Nephron (organoid): ENCODE measurements around the gene CFL1.
A peak's percentile ranks its signal among the peaks of the same experiment; 100 is the strongest.
"Not testable (repeated sequence)": the region's sequence is repeated elsewhere in the genome, so short reads cannot be mapped to it uniquely, and the experiment has no call there.

Experiments
- H3K27ac Mint-ChIP-seq, 3 experiments: 2 replicates each; pipeline ENCODE4 v1.8.0; 2020; ENCODE audit warnings: mixed read lengths in 3 of 3, mild to moderate bottlenecking in 2 of 3, moderate library complexity in 1 of 3
- H3K27me3 Mint-ChIP-seq: 2 replicates; pipeline ENCODE4 v1.8.0; 2021; ENCODE audit warnings: low read depth, mild to moderate bottlenecking, moderate library complexity, mixed read lengths
- H3K36me3 Mint-ChIP-seq: 2 replicates; pipeline ENCODE4 v1.8.0; 2020; ENCODE audit warnings: low read depth, mixed read lengths
- H3K4me1 Mint-ChIP-seq: 2 replicates; pipeline ENCODE4 v1.8.0; 2020; ENCODE audit warnings: mixed read lengths
- H3K4me3 Mint-ChIP-seq, 3 experiments: 2 replicates each; pipeline ENCODE4 v1.8.0; 2020; ENCODE audit warnings: mild to moderate bottlenecking in 3 of 3, mixed read lengths in 3 of 3, moderate library complexity in 2 of 3
- H3K9me3 Mint-ChIP-seq: 2 replicates; pipeline ENCODE4 v1.8.0; 2020; ENCODE audit warnings: mixed read lengths
- TF ChIP-seq, protein P1 (sequence below), 3 experiments: fragments of 200-600 bp; sonication (generic); IDR thresholded peaks; one replicate each; pipeline ENCODE4 v1.5.0; 2021; ENCODE audit warnings: antibody characterized with exemption in 3 of 3; ENCODE audit not compliant: unreplicated experiment in 3 of 3

The CFL1 gene

DNA sequence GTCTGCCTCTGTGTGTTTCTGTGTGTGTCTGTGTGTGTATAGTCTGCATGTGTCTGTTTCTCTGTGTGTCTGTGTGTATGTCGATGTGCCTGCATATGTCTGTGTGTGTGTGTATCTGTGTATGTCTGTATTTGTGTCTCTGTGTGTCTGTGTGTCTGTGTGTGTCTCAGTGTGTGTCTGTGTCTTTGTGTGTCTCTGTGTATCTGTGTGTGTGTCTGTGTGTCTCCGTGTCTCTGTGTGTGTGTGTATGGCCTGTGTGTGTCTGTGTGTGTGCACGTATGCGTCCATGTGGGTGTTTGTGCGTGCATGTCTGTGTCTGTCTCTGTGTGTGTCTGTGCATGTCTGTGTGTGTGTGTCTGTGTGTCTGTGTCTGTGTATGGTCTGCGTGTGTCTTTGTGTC is 23.8 kb downstream of the CFL1 start:
- no peaks in the 10 kb centered on the region for H3K9me3 Mint-ChIP-seq

DNA sequence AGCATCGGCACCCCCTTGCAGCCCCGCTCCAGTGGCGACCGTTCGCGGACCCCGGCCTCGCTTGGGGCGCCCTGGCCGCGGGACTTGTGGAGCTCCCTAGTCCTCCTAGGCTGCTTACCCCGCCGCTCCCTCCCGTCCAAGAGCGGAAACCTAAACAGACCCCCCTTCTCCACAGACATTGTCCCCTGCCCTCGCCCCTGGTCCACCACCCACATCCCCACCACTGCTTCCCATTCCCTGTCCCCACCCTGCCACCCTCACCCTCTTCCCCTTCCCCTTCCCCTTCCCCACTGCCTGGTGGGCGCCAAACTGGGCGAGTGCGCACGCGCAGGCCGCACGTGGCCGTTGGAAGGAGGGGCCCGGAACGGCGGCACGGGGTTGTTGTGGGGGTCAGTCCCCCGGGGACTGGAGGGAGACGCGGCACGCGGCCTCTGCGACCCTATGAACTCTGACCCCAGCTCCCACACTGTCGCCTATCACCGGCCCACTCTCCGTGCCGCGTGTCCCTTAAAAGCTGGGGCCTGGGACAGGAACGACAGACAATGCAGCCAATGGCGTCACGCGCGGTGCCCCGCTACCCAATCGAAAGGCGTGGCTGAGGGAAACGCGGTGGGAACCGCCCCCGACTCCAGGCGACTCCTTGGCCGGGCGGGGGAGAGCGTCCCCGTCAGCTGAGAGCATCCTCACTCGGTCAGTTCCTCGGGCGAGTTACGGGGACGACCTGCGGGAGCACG is 24.5 kb downstream of the CFL1 start, which contains the start of gene SNX32:
SNX32 (plus strand) TSS at position 667 of the 734 bp plus-strand sequence. CDS start 103 bp downstream, outside the sequence.
- TF ChIP-seq, protein P1, sequence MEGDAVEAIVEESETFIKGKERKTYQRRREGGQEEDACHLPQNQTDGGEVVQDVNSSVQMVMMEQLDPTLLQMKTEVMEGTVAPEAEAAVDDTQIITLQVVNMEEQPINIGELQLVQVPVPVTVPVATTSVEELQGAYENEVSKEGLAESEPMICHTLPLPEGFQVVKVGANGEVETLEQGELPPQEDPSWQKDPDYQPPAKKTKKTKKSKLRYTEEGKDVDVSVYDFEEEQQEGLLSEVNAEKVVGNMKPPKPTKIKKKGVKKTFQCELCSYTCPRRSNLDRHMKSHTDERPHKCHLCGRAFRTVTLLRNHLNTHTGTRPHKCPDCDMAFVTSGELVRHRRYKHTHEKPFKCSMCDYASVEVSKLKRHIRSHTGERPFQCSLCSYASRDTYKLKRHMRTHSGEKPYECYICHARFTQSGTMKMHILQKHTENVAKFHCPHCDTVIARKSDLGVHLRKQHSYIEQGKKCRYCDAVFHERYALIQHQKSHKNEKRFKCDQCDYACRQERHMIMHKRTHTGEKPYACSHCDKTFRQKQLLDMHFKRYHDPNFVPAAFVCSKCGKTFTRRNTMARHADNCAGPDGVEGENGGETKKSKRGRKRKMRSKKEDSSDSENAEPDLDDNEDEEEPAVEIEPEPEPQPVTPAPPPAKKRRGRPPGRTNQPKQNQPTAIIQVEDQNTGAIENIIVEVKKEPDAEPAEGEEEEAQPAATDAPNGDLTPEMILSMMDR (IDR thresholded peaks at IDR 0.05; ENCODE audit: unreplicated experiment in 3 of 3): no peak
- Mint-ChIP-seq H3K27ac (peak within 1 kb of the TSS in 1 of 3 experiments; percentile 64), H3K36me3 (no peaks in the 10 kb centered on the region), H3K4me1 (peaks cover 15% of the 10 kb centered on the region), H3K4me3 (no peak within 1 kb of the TSS), H3K9me3 (no peaks in the 10 kb centered on the region), H3K27me3 (peaks cover 7% of the 10 kb centered on the region)

More for the DNA sequence above, 23.8 kb downstream of the CFL1 start:
- Mint-ChIP-seq H3K27me3 (peaks cover 7% of the 10 kb centered on the region), H3K4me1 (peaks cover 15% of the 10 kb centered on the region), H3K36me3 (no peaks in the 10 kb centered on the region), H3K27ac (no peak overlapping the region), H3K4me3 (no peak overlapping the region)
- TF ChIP-seq, protein P1 (IDR thresholded peaks at IDR 0.05; ENCODE audit: unreplicated experiment in 3 of 3): no peak

DNA sequence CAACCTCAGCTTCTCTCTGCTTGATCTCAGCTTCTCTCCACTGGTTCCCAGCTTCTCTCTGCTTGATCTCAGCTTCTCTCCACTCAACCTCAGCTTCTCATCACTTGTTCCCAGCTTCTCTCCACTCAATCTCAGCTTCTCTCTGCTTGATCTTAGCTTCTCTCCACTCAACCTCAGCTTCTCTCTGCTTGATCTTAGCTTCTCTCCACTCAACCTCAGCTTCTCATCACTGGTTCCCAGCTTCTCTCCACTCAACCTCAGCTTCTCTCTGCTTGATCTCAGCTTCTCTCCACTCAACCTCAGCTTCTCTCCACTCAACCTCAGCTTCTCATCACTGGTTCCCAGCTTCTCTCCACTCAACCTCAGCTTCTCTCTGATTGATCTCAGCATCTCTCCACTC is 25.7 kb downstream of the CFL1 start:
- H3K9me3 Mint-ChIP-seq, H3K27me3 Mint-ChIP-seq, H3K36me3 Mint-ChIP-seq, H3K27ac Mint-ChIP-seq: not testable (repeated sequence)
- H3K4me3 Mint-ChIP-seq: peak overlapping the region; percentile 16 to 70 (median 58)
- H3K4me1 Mint-ChIP-seq: peaks cover 15% of the 10 kb centered on the region

DNA sequence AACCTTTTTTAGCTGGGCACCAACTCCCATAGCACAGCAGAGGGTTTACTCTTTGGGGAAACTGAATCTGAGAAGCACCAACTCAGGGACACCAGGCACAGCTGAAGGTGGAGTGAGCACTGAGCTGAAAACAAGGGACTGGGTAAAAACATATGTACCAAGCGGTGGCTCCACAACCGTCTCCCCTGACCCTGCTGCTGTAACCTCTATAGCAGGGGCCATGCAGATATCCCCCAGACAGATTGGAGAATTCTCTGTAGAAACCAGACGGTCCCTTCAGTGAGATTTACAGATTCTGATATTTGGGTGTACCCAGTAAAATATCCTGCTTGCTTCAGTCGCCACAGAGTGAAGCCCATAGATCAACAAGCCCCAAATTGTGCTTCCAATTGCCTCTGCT is 28.5 kb downstream of the CFL1 start:
- Mint-ChIP-seq H3K4me3 (peak overlapping the region in 1 of 3 experiments; percentile 10), H3K27me3 (peaks cover 7% of the 10 kb centered on the region), H3K27ac (no peak overlapping the region), H3K4me1 (peaks cover 15% of the 10 kb centered on the region), H3K9me3 (no peaks in the 10 kb centered on the region), H3K36me3 (no peaks in the 10 kb centered on the region)
- TF ChIP-seq, protein P1 (IDR thresholded peaks at IDR 0.05; ENCODE audit: unreplicated experiment in 3 of 3): no peak

DNA sequence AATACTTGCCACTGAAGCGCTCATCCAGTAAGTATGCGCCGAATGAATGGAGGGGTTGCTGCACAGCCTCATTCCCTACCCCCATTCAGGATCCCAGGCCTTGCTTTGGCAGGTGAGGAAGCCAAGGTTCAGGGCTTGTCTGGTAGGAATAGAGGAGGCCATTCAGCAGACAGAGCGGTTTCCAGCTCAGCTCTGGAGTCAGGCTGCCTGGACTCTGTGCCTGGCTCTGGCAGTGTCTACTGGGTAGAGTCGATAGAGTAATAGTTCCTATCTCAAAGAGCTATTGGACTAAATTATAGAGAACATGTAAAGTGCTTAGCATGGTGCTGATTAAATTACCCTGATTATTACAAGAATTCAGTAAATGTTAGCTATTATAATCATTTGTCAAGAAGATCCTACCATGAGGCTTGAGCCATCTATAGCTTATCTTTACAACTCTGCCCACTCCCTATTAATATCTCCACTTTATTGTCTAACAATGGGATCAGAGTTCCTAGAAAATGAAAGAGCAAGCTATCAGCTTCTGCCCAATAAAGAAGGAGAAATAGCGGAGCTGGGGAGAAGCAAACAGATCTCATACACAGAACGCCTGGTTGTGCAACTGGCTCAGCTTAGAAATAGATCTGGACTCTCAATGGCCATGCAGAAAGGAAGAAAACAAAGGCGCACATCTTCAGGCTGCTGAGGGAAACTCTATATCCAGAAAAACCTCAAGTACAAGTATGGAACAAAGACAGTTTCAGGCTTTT is 30.8 kb downstream of the CFL1 start:
- H3K27me3 Mint-ChIP-seq: peaks cover 3% of the 10 kb centered on the region
- H3K4me3 Mint-ChIP-seq: no peak overlapping the region
- TF ChIP-seq, protein P1 (IDR thresholded peaks at IDR 0.05; ENCODE audit: unreplicated experiment in 3 of 3): no peak
- H3K27ac Mint-ChIP-seq: no peak overlapping the region
- no peaks in the 10 kb centered on the region for H3K9me3 Mint-ChIP-seq
- H3K36me3 Mint-ChIP-seq: no peaks in the 10 kb centered on the region
- peaks cover 8% of the 10 kb centered on the region for H3K4me1 Mint-ChIP-seq

DNA sequence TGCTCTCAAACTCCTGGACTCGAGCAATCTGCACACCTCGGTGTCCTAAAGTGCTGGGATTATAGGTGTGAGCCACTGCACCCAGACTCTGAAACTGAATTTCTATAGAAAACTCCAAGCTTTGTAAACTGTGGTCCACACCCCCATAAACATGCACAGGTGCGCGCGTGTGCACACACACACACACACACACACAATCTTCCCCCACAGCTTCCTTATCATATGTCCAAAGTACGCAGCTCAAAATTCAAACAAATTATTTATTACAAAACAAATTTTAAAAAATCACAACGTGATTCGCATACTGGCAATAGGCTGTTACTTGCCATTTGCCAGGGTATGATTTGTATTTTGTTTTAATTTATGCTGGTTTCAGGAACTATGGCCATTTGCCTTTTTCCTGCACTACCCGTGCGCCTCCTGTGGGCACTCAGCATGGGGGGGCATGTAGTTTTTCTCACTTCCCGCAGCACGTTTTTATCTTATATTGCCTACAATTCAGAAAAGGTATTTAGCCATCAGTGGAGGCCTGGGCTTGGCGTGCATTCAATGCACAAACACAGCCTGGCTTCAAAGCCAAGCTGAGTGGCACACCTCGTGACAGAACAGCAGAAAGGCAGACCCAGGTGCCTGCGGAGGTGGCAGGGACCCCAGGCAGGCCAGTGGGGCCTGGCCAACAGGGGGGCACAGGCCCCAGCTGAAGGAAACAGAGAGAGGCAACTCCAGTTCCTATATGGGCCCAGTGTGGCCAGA is 35.0 kb downstream of the CFL1 start:
- H3K36me3 Mint-ChIP-seq: no peaks in the 10 kb centered on the region
- no peaks in the 10 kb centered on the region for H3K27me3 Mint-ChIP-seq
- no peaks in the 10 kb centered on the region for H3K9me3 Mint-ChIP-seq
- H3K4me3 Mint-ChIP-seq: no peak overlapping the region
- H3K27ac Mint-ChIP-seq: no peak overlapping the region
- no peaks in the 10 kb centered on the region for H3K4me1 Mint-ChIP-seq
- TF ChIP-seq, protein P1 (IDR thresholded peaks at IDR 0.05; ENCODE audit: unreplicated experiment in 3 of 3): no peak
